HG02571 (cell line): ENCODE measurements around the gene CAPZB.

Experiments used
- ATAC-seq: cut with Tn5 transposase; IDR thresholded peaks from one replicate; pipeline ENCODE4 v1.9.1; 2021; ENCODE audit warnings: mild to moderate bottlenecking, moderate library complexity; ENCODE audit not compliant: unreplicated experiment

CAPZB gene

GRCh38 chr1:19432943-19433718 lies 52.2 kb downstream of the CAPZB start:
- ATAC-seq = no peak

GRCh38 chr1:19430121-19431068 lies 54.9 kb downstream of the CAPZB start:
- ATAC-seq = no peak

- no peak for ATAC-seq
These were observed 55.7 kb downstream of the CAPZB start for GRCh38 chr1:19429611-19430010.

DNA sequence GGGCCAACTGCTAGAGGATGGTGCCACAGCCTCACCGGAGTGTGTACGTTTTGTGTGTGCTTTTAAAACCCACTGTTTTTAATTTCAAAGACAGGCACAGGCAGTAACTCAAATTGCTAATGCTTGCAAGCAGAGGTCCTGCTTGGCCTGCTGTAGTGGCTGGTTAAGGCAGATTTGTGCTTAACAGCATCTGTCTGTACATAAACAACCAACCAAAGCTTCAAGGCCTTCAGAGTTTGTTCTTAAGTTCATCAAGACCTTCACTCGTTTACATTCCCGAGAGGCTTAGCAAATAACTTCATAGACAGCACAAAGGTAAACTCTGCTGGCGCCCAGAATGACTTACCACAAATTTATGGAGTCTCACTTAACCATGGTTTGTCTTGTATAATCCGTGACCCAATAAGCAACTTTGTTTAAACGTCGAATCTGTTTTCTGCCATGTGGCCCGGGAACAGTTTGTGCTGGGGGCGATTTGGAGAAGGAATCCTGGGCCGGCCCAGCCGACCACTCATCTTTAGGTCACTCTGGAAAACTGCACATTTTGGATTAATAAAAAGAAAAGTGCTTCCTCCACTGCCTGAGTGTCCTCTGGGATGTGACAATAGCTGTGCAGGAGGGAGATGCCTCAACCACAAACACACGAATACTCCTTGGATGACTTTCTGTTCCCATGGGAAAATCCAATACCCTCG lies 58.1 kb downstream of the CAPZB start:
- no peak for ATAC-seq

DNA sequence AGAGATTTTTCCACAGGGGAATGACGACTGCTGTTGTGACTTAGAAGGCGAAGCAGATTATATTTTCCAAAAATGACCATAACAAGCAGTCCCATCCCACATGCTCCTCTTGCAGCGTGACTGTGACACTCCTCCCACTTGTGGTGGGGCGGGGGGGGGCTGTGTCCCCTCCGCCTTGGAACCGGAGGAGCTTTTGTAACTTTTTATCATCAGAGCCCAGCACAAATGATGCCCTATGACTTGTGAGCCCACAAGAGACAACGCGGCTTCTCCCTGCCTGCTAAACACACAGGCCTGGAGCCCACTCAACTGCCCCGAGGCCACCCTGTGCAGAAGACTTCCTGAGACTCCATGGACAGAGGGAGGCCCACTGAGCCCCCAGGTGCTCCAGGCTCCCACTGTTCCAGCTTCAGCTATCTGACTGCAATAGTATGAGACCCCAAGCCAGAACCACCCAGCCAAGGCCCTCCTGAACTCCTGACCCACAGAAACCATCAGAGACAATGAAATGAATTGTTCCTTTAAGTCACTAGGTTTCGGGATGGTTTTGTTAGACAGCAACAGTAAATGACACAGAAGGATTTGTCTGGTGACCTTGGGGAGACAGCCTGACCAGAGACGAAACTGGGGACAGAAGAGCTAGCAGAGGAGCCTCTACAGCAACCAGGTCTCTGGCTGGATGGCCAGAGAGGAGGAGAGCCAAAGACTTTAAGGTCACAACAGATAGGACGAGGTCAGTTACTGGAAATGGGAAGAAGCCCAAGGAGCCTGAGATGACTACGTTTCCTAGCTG lies 58.8 kb downstream of the CAPZB start:
- ATAC-seq = no peak

DNA sequence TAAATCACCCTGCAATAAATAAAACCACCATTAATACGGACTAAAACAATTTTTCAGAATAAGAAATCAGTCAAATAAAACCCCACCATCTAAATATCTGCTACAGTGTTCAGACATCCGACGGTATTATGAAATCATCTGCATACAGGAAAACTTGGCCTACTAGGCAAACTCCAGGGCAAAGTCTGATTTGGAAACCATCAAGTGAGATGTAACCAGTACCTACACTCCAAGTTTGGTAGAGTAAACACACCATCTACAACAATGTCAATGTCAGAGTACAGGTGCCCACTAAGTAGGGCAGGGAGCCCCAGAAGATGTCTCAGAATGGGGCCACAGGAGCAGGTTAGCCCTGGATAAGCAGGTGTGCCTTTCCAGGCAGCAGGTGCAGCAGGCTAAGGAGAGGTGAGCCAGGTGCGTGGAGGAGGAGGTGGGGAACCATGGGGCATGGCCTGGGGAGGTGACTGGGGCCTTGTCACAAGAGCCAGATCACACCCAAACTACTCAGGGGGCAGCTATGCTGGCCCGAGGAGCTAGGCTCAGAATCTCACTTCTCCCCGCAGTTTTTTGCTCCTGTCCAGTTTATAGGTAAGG lies 59.6 kb downstream of the CAPZB start:
- ATAC-seq = no peak

GRCh38 chr1:19424651-19425570 lies 60.4 kb downstream of the CAPZB start:
- no peak for ATAC-seq

GRCh38 chr1:19423130-19423529 lies 62.2 kb downstream of the CAPZB start:
- no peak for ATAC-seq

DNA sequence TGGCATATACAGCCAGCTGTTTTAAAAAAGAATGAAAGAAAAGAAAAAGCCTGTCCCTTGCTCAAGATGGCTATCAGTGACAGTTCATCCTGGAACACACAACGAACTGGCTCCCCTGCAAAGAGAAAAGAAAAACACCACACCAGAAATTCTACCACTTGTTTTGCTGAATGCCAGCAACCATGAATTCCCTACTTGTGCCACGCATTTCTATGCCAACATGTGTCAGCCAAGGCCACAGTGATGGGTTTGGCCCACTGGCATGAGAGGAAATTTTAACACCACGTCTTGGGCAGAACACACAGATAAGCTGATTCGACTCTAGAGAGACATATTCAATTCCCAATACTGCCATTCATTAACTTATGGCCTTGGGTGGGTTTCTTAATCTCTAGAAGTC lies 64.0 kb downstream of the CAPZB start:
- no peak for ATAC-seq

- no peak for ATAC-seq
These were observed 64.7 kb downstream of the CAPZB start for GRCh38 chr1:19420606-19421005.

- ATAC-seq = no peak
These were observed 65.6 kb downstream of the CAPZB start for GRCh38 chr1:19419691-19420090.

DNA sequence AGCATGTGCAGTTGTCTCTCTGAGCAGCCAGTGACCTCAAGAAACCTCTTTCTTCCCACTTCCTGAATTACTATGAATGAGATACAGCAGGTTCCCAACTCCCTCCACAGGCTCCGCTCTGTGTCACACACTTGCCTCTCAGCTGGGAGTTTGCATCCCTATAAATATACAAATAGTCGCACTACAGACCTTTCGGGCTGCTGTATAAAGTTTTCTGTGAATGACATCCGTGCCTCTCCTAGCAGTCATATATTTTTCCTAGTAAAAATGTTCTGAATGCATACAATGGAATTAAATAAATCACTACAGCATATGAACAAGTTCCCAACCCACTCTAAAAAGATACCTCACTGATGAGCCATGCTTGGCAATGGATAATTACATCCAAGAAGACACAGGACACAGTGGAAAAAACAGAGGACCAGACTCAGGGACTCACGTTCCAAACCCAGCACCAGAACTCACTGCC lies 66.8 kb downstream of the CAPZB start:
- no peak for ATAC-seq

- no peak for ATAC-seq
These were observed 68.3 kb downstream of the CAPZB start for GRCh38 chr1:19416921-19417470.

- ATAC-seq = no peak
These were observed 69.2 kb downstream of the CAPZB start for GRCh38 chr1:19416145-19416544.

DNA sequence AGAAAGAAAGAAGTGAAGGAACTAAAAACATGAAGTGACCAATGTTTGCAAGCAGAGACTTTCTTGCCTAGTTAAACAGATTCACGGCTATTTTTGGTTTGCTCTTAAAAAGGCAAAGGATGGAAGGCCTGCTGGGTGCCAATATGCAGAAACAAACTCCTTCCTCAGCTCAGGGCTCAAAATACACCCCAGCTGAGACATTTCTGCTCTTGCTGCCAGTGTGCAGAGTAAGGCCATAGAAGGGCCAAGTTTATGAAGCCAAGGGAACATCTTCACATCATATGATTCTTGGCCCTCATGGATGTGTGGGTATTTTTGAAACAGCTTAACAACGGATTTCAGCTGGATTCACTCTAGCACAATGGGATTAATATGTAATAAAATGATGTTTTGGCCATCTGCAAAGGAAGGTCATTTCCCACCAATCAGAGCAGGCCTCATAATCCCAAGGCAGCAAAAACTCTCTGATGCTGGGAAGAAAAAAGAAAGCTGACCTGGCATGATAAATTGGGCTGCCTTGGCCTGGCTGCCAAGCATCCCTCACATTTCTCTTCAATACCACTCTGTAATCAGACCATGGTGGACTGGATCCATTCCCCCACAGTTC lies 70.7 kb downstream of the CAPZB start:
- no peak for ATAC-seq

GRCh38 chr1:19413999-19414398 lies 71.3 kb downstream of the CAPZB start:
- no peak for ATAC-seq

GRCh38 chr1:19412654-19413053 lies 72.7 kb downstream of the CAPZB start:
- no peak for ATAC-seq

DNA sequence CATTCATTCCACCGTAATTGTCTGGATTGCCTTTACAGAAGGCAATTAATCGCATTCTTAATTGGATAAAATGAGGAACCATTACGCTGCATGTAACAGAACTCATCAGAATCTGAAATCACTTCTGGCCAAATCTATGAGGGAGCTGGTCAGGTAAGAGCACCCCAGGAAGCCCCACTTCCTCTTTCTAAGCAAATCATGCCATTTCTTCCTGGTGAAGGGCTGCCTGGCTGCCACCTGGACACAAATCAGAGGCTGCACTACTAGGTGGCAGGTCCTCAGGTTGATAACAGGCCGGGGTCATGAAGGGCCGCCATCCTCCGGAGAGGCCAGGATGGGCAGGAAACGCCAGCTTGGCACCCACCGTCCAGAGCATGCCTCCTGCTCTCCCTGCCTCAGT lies 73.7 kb downstream of the CAPZB start:
- no peak for ATAC-seq
